HG03135 (cell line): ENCODE measurements around the gene POU5F1.
"Not testable (repeated sequence)": the region's sequence is repeated elsewhere in the genome, so short reads cannot be mapped to it uniquely, and the experiment has no call there.

Experiments used
- ATAC-seq: cut with Tn5 transposase; IDR thresholded peaks from one replicate; pipeline ENCODE4 v1.9.1; 2021; ENCODE audit warnings: mild to moderate bottlenecking, moderate library complexity; ENCODE audit not compliant: unreplicated experiment

The POU5F1 gene

GRCh38 chr6:31170600-31170881 is at the start of gene POU5F1:
POU5F1 (minus strand) TSS chr6:31170682; CDS start chr6:31170620, 62 bp downstream.
- no peak for ATAC-seq

GRCh38 chr6:31216208-31216898 is 45.9 kb upstream of the POU5F1 start:
- no peak for ATAC-seq

GRCh38 chr6:31215216-31215615 is 44.7 kb upstream of the POU5F1 start:
- ATAC-seq = not testable (repeated sequence)

GRCh38 chr6:31214516-31214915 is 44.0 kb upstream of the POU5F1 start:
- ATAC-seq = no peak

- ATAC-seq = no peak
Observed at GRCh38 chr6:31210741-31211532, 40.5 kb upstream of the POU5F1 start.

- ATAC-seq = no peak
Observed at GRCh38 chr6:31210123-31210522, 39.6 kb upstream of the POU5F1 start.

GRCh38 chr6:31209137-31209536 is 38.7 kb upstream of the POU5F1 start:
- no peak for ATAC-seq

- ATAC-seq = no peak
Observed at GRCh38 chr6:31208506-31208905, 38.0 kb upstream of the POU5F1 start.

GRCh38 chr6:31205638-31206037 is 35.2 kb upstream of the POU5F1 start:
- ATAC-seq = no peak

GRCh38 chr6:31204751-31205145 is 34.3 kb upstream of the POU5F1 start:
- ATAC-seq = no peak

GRCh38 chr6:31203345-31203979 is 33.0 kb upstream of the POU5F1 start:
- peak; percentile 60 for ATAC-seq

- ATAC-seq = no peak
Observed at GRCh38 chr6:31202259-31203166, 32.0 kb upstream of the POU5F1 start.

GRCh38 chr6:31199105-31199452 is 28.6 kb upstream of the POU5F1 start:
- ATAC-seq = not testable (repeated sequence)

GRCh38 chr6:31197559-31198305 is 27.2 kb upstream of the POU5F1 start:
- peak; percentile 67 for ATAC-seq

- not testable (repeated sequence) for ATAC-seq
Observed at GRCh38 chr6:31196251-31197022, 26.0 kb upstream of the POU5F1 start.

- not testable (repeated sequence) for ATAC-seq
Observed at GRCh38 chr6:31195308-31195979, 25.0 kb upstream of the POU5F1 start.

- ATAC-seq = no peak
Observed at GRCh38 chr6:31194061-31194834, 23.8 kb upstream of the POU5F1 start.

GRCh38 chr6:31193206-31193605 is 22.7 kb upstream of the POU5F1 start:
- no peak for ATAC-seq
